ENCODE results near the gene CD63. TPM values are rescaled to one million over a fixed set of nuclear protein-coding genes. Genes with fewer than 3 reads are reported as not detected.

CD63 gene
- total and polyA plus RNA-seq, 10 donors = 395 to 750 (median 568) TPM

DNA sequence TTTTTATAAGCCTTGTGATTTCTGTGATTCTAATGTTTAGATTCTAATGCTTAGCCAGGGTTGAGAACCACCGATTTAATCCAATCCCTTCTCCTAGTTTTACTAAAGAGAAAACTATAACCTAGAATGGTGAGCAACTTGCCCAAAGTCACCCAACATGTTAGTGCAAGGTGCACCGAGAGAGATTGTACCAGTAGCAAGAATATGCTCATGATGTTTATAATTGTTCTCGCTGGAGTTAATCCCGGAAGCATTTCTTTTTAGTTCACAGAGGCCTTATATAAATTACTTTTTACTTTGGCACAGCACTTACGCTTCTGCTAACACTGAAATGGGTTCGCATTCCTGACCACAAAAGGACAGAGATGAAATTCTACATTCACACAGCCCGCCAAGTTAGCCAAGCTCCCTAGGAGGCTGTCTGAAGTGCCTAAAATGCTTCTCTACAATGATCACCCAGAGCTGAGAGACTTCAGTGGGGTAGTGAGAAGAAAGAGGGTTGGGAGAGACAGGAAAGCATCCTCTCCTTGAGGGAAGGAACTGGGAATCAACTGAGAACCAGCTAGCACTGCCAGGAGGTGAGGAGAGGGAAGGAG, 13.5 kb downstream of the CD63 start:
- H3K4me1 ChIP-seq = peaks cover 25 to 60% (median 47%) of the 10 kb centered on the region in 6 donors
- 72 to 81% (median 76%) methylated on average over 7 of the region's 7 CpGs for WGBS, 5 donors

DNA sequence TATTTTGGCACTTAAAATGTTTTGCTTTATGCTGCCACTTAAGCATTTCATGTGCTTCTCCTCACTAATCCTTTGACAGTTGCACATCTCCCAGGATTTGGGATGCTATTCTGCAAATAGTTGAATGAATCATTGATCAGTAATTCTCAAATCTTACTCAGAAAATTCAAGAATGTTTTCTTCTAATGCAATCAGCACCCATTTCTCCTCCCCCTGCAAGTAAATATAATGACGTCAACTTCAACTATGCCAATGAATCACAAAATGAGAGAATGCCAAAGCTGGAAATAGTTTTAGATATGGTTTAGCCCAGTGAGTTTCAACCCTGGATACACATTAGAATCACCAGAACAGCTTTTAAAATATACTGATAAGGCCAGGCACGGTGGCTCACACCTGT, 15.1 kb downstream of the CD63 start:
- TF ChIP-seq, protein P1, sequence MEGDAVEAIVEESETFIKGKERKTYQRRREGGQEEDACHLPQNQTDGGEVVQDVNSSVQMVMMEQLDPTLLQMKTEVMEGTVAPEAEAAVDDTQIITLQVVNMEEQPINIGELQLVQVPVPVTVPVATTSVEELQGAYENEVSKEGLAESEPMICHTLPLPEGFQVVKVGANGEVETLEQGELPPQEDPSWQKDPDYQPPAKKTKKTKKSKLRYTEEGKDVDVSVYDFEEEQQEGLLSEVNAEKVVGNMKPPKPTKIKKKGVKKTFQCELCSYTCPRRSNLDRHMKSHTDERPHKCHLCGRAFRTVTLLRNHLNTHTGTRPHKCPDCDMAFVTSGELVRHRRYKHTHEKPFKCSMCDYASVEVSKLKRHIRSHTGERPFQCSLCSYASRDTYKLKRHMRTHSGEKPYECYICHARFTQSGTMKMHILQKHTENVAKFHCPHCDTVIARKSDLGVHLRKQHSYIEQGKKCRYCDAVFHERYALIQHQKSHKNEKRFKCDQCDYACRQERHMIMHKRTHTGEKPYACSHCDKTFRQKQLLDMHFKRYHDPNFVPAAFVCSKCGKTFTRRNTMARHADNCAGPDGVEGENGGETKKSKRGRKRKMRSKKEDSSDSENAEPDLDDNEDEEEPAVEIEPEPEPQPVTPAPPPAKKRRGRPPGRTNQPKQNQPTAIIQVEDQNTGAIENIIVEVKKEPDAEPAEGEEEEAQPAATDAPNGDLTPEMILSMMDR (IDR thresholded peaks at IDR 0.05 in 8 of 11, conservative IDR thresholded peaks at IDR 0.05 in 3 of 11) = no peak
- TF ChIP-seq POLR2A (IDR thresholded peaks at IDR 0.05) (no peak), POLR2AphosphoS5 (IDR thresholded peaks at IDR 0.05) (no peak)
- Histone ChIP-seq H3K27ac (no peak overlapping the region), H3K4me3 (no peak overlapping the region), H3K4me1 (peaks cover 26 to 57% (median 41%) of the 10 kb centered on the region in 6 donors), H3K36me3 (peaks cover 0 to 12% (median 0%) of the 10 kb centered on the region in 6 donors), H3K9me3 (no peaks in the 10 kb centered on the region), H3K27me3 (replicated peaks in 1 of 7) (peaks cover 0 to 10% (median 0%) of the 10 kb centered on the region in 7 donors)
- intact Hi-C loops (cut with DNase I; ENCODE audit: low total_unique reads) = no loop called here
- DNase-seq = no peak
- WGBS, 5 donors = 81 to 91% (median 87%) methylated on average over 2 of the region's 2 CpGs

More for the DNA sequence above, 13.5 kb downstream of the CD63 start:
- Histone ChIP-seq H3K27me3 (replicated peaks in 1 of 7) (no peaks in the 10 kb centered on the region), H3K9me3 (no peaks in the 10 kb centered on the region), H3K4me3 (peak overlapping the region in 7 of 8 donors; percentile 70 to 98 (median 89)), H3K36me3 (peaks cover 0 to 27% (median 8%) of the 10 kb centered on the region in 6 donors), H3K27ac (peak overlapping the region; percentile 83 to 97 (median 96))
- intact Hi-C loops (cut with DNase I; ENCODE audit: low total_unique reads) = no loop called here
- DNase-seq = no peak
- TF ChIP-seq, protein P1 (IDR thresholded peaks at IDR 0.05 in 8 of 11, conservative IDR thresholded peaks at IDR 0.05 in 3 of 11) = no peak
- TF ChIP-seq POLR2AphosphoS5 (IDR thresholded peaks at IDR 0.05) (no peak), POLR2A (IDR thresholded peaks at IDR 0.05) (no peak)

DNA sequence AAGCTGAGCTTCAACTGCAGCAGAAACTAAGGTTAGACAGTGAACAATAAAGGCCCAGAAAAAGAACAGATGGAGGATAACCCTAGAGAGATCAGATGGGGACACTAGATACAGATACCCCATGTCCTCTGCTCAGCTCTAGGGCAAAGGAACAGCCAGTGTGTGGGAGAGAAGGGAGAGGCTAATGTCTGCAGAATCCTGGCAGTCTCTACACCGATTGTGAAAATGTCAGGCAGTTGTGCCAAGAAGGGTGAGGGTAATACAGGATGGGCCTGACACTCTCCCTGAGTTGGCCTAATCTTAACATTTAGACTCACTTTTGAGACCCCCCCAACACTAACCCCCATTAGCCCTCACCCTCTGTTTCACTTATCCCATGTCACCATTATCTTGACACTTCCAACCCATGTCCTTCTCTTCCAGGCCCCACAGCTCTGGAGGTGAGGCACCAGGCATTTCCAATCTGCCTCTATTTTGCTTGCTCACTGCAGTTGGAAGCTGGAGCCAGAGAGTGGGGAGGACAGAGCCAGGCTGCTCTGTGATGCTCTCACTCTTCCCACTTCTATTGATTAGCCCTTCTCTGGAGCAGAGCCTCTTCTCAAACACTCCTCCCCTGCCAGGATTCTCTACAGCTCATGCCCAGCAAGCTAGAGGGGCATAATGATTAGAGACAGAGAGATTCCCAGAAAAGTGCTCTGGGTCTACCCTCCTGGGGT, 16.0 kb downstream of the CD63 start:
- Histone ChIP-seq H3K27me3 (replicated peaks in 1 of 7) (peaks cover 0 to 17% (median 0%) of the 10 kb centered on the region in 7 donors), H3K4me3 (no peak overlapping the region), H3K27ac (peak overlapping the region in 3 of 8 donors; percentile 13 to 50 (median 43)), H3K9me3 (no peaks in the 10 kb centered on the region), H3K4me1 (peaks cover 28 to 57% (median 41%) of the 10 kb centered on the region in 6 donors), H3K36me3 (peaks cover 0 to 3% (median 0%) of the 10 kb centered on the region in 6 donors)
- DNase-seq = peak; percentile 18
- 62 to 94% (median 71%) methylated on average over 1 of the region's 1 CpG for WGBS, 5 donors
- TF ChIP-seq, protein P1 (IDR thresholded peaks at IDR 0.05 in 8 of 11, conservative IDR thresholded peaks at IDR 0.05 in 3 of 11) = no peak
- TF ChIP-seq POLR2AphosphoS5 (IDR thresholded peaks at IDR 0.05) (no peak), POLR2A (IDR thresholded peaks at IDR 0.05) (no peak)
- intact Hi-C loops (cut with DNase I; ENCODE audit: low total_unique reads) = no loop called here

Data from spleen (tissue), 11 donors.